Caco-2 (cell line): ENCODE results near the gene ENPP7. TPM values are rescaled to one million over a fixed set of nuclear protein-coding genes. Genes with fewer than 3 reads are reported as not detected.

ENCODE experiments used
- BruUV-seq: library from RNA; stranded (reverse); fragments of 400-500 nt; replicated peaks from 2 replicates; lab custom pipeline; 2021; lab: Mats Ljungman, UMichigan
- CTCF ChIA-PET: fragments of 300-600 bp; sonication (Branson Sonifier 250); formaldehyde crosslinking; loops from one replicate; lab custom pipeline; 2022; ENCODE audit warnings: antibody characterized with exemption; lab: Charles Lee
- POLR2A ChIA-PET: fragments of 300-600 bp; sonication (Branson Sonifier 250); formaldehyde crosslinking; loops from one replicate; lab custom pipeline; 2022; ENCODE audit warnings: antibody characterized with exemption; lab: Charles Lee
- DNase-seq, 2 experiments: peaks; one replicate each; pipeline versions ENCODE4 v3.0.0 to v3.0.0-alpha.2; 2020 to 2022
- H3K27me3 ChIP-seq: replicated peaks from 2 replicates; pipeline ENCODE4 v1.6.0; 2011; ENCODE audit warnings: low read length; ENCODE audit not compliant: control insufficient read depth, insufficient read depth
- H3K36me3 ChIP-seq: 2 replicates; pipeline ENCODE4 v1.5.1; 2011; ENCODE audit warnings: low read length; ENCODE audit not compliant: control insufficient read depth, insufficient read depth
- H3K4me1 ChIP-seq: fragments of 250-450 bp; sonication (Bioruptor Pico); 2 replicates; pipeline ENCODE4 v1.5.1; 2020; ENCODE audit warnings: mild to moderate bottlenecking
- H3K4me3 ChIP-seq: 2 replicates; pipeline ENCODE4 v1.5.1; 2011; ENCODE audit warnings: low read depth, mild to moderate bottlenecking, control low read depth, low read length
- H3K9me3 ChIP-seq: fragments of 250-450 bp; sonication (Bioruptor Pico); 2 replicates; pipeline ENCODE4 v1.5.1; 2020; ENCODE audit warnings: mild to moderate bottlenecking, moderate library complexity
- H3K27ac Mint-ChIP-seq: one replicate; pipeline ENCODE4 v1.8.0; 2022; ENCODE audit warnings: mixed read lengths; ENCODE audit not compliant: unreplicated experiment
- H3K27me3 Mint-ChIP-seq: one replicate; pipeline ENCODE4 v1.8.0; 2022; ENCODE audit warnings: mixed read lengths; ENCODE audit not compliant: insufficient read depth, unreplicated experiment
- H3K36me3 Mint-ChIP-seq: one replicate; pipeline ENCODE4 v1.8.0; 2022; ENCODE audit warnings: mild to moderate bottlenecking, mixed read lengths; ENCODE audit not compliant: insufficient read depth, unreplicated experiment
- H3K4me1 Mint-ChIP-seq: one replicate; pipeline ENCODE4 v1.8.0; 2022; ENCODE audit warnings: low read depth, mixed read lengths; ENCODE audit not compliant: unreplicated experiment
- H3K4me3 Mint-ChIP-seq: one replicate; pipeline ENCODE4 v1.8.0; 2022; ENCODE audit warnings: mild to moderate bottlenecking, moderate library complexity, mixed read lengths; ENCODE audit not compliant: unreplicated experiment
- H3K9me3 Mint-ChIP-seq: one replicate; pipeline ENCODE4 v1.8.0; 2022; ENCODE audit warnings: mixed read lengths; ENCODE audit not compliant: unreplicated experiment
- intact Hi-C: fragments of 100-400 bp; cut with micrococcal nuclease; formaldehyde crosslinking; loops from one replicate; pipeline ENCODE4 v1.10.0; 2022; ENCODE audit not compliant: unreplicated experiment
- total RNA-seq: library from RNA; stranded (reverse); gene quantifications from 2 replicates; pipeline ENCODE4 v1.2.3, GENCODE V29; 2022
- TF ChIP-seq, protein P1 (sequence below), 2 experiments: fragments of 200-600 bp in 1 of 2; IDR thresholded peaks; 1 replicate in 1 of 2; 2 replicates in 1 of 2; pipeline versions ENCODE4 v1.5.1 to v1.8.0; 2011 to 2022; ENCODE audit warnings: antibody characterized with exemption in 1 of 2, control low read depth in 1 of 2, inconsistent platforms in 1 of 2, low read depth in 1 of 2, low read length in 1 of 2, mild to moderate bottlenecking in 1 of 2, moderate library complexity in 1 of 2; ENCODE audit not compliant: insufficient read depth in 1 of 2, severe bottlenecking in 1 of 2, unreplicated experiment in 1 of 2

The ENPP7 gene
- total RNA-seq, 1 experiment from 2014 or later = 0.34 TPM

- DNase-seq = no peak
- Mint-ChIP-seq H3K4me3 (no peak overlapping the region), H3K9me3 (no peaks in the 10 kb centered on the region), H3K27ac (no peak overlapping the region), H3K36me3 (peaks cover 5% of the 10 kb centered on the region), H3K27me3 (peaks cover under 1% of the 10 kb centered on the region), H3K4me1 (no peaks in the 10 kb centered on the region)
- CTCF ChIA-PET = no interaction called here
- H3K4me3 ChIP-seq = no peak overlapping the region
- intact Hi-C loops = no loop called here
- H3K36me3 ChIP-seq = no peaks in the 10 kb centered on the region
- TF ChIP-seq, protein P1, sequence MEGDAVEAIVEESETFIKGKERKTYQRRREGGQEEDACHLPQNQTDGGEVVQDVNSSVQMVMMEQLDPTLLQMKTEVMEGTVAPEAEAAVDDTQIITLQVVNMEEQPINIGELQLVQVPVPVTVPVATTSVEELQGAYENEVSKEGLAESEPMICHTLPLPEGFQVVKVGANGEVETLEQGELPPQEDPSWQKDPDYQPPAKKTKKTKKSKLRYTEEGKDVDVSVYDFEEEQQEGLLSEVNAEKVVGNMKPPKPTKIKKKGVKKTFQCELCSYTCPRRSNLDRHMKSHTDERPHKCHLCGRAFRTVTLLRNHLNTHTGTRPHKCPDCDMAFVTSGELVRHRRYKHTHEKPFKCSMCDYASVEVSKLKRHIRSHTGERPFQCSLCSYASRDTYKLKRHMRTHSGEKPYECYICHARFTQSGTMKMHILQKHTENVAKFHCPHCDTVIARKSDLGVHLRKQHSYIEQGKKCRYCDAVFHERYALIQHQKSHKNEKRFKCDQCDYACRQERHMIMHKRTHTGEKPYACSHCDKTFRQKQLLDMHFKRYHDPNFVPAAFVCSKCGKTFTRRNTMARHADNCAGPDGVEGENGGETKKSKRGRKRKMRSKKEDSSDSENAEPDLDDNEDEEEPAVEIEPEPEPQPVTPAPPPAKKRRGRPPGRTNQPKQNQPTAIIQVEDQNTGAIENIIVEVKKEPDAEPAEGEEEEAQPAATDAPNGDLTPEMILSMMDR (IDR thresholded peaks at IDR 0.05; ENCODE audit: insufficient read depth in 1 of 2, low read depth in 1 of 2, low read length in 1 of 2, severe bottlenecking in 1 of 2, unreplicated experiment in 1 of 2) = no peak
- H3K9me3 ChIP-seq = no peaks in the 10 kb centered on the region
- BruUV-seq = no TSS peak
- POLR2A ChIA-PET = no interaction called here
- no peaks in the 10 kb centered on the region; the same call in none of the 2 replicates for H3K27me3 ChIP-seq
- H3K4me1 ChIP-seq = no peaks in the 10 kb centered on the region
These were observed 35.4 kb upstream of the ENPP7 start for GRCh38 chr17:79695293-79695790.

- H3K27me3 ChIP-seq = no peaks in the 10 kb centered on the region; the same call in 1 of the 2 replicates
These were observed 34.7 kb upstream of the ENPP7 start for GRCh38 chr17:79695797-79696609.

GRCh38 chr17:79696610-79696982 lies 34.1 kb upstream of the ENPP7 start:
- no peaks in the 10 kb centered on the region for H3K36me3 ChIP-seq
- no peaks in the 10 kb centered on the region for H3K4me1 Mint-ChIP-seq
- peaks cover 5% of the 10 kb centered on the region for H3K36me3 Mint-ChIP-seq
- H3K9me3 ChIP-seq = no peaks in the 10 kb centered on the region
- ChIA-PET POLR2A (no interaction called here), CTCF (interaction anchor here (0.9 kb wide), 1 partner anchor 38 kb away, joined by 3 read pairs; no protein-coding TSS in a partner anchor)
- H3K4me1 ChIP-seq = no peaks in the 10 kb centered on the region
- H3K27me3 ChIP-seq = no peaks in the 10 kb centered on the region; the same call in 1 of the 2 replicates
- no peak overlapping the region for H3K4me3 ChIP-seq
- H3K4me3 Mint-ChIP-seq = no peak overlapping the region
- H3K9me3 Mint-ChIP-seq = no peaks in the 10 kb centered on the region
- no peak overlapping the region for H3K27ac Mint-ChIP-seq
- BruUV-seq = no TSS peak
- intact Hi-C loops = no loop called here
- TF ChIP-seq, protein P1 (IDR thresholded peaks at IDR 0.05; ENCODE audit: insufficient read depth in 1 of 2, low read depth in 1 of 2, low read length in 1 of 2, severe bottlenecking in 1 of 2, unreplicated experiment in 1 of 2) = no peak
- DNase-seq = no peak
- no peaks in the 10 kb centered on the region for H3K27me3 Mint-ChIP-seq

More at GRCh38 chr17:79695797-79696609, 34.7 kb upstream of the ENPP7 start:
- Histone ChIP-seq H3K36me3 (no peaks in the 10 kb centered on the region), H3K4me1 (no peaks in the 10 kb centered on the region), H3K4me3 (no peak overlapping the region), H3K9me3 (no peaks in the 10 kb centered on the region)
- CTCF ChIA-PET = interaction anchor here (0.9 kb wide), 1 partner anchor 37 kb away, joined by 3 read pairs; no protein-coding TSS in a partner anchor
- no peak overlapping the region for H3K4me3 Mint-ChIP-seq
- TF ChIP-seq, protein P1 (IDR thresholded peaks at IDR 0.05; ENCODE audit: insufficient read depth in 1 of 2, low read depth in 1 of 2, low read length in 1 of 2, severe bottlenecking in 1 of 2, unreplicated experiment in 1 of 2) = no peak
- peaks cover 5% of the 10 kb centered on the region for H3K36me3 Mint-ChIP-seq
- H3K4me1 Mint-ChIP-seq = no peaks in the 10 kb centered on the region
- H3K27ac Mint-ChIP-seq = no peak overlapping the region
- no peak for DNase-seq
- H3K9me3 Mint-ChIP-seq = no peaks in the 10 kb centered on the region
- no TSS peak for BruUV-seq
- intact Hi-C loops = no loop called here
- POLR2A ChIA-PET = no interaction called here
- no peaks in the 10 kb centered on the region for H3K27me3 Mint-ChIP-seq
